RWPE1 (cell line): ENCODE measurements around the gene FAM236A.
"Not testable (repeated sequence)": the region's sequence is repeated elsewhere in the genome, so short reads cannot be mapped to it uniquely, and the experiment has no call there.

ENCODE experiments used
- CTCF ChIA-PET: fragments of 350-600 bp; sonication (Branson Sonifier 250); formaldehyde crosslinking; extraction: SDS; loops from one replicate; lab custom pipeline; 2021; lab: Yijun Ruan, JAX
- POLR2A ChIA-PET: fragments of 400-600 bp; formaldehyde crosslinking; extraction: SDS; loops from one replicate; lab custom pipeline; 2020; ENCODE audit warnings: antibody characterized with exemption; ENCODE audit not compliant: low non-redundant PET; lab: Yijun Ruan, JAX
- DNase-seq: peaks from one replicate; pipeline ENCODE4 v3.0.0; 2012; ENCODE audit warnings: low spot score
- H3K27ac ChIP-seq: fragments of 450-650 bp; 2 replicates; pipeline ENCODE4 v1.5.1; 2017

FAM236A gene

DNA sequence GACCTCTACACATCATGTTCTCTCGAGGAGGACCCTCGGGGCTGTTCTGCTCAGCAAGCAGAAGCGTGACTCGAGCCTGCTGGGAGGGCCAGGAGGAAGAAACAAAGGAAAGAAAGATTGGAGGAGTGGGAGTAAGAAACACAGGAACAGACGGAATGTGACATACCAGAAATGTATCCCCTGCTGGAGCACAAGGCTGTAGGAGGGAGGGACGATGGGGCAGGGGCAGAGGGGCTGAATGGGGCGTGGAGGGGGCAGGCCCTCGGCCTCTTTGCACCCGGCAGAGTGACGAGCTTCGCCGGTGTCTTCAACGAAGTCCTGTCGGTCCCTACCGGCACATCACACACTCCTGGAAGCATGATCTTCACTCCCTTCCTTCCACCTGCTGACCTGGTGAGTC, at the start of gene FAM236A:
Gene FAM236A (plus strand): TSS at position 301 of the 400 bp plus-strand sequence. CDS start 57 bp downstream, at position 358.
- POLR2A ChIA-PET, CTCF ChIA-PET, DNase-seq, H3K27ac ChIP-seq: not testable (repeated sequence)

DNA sequence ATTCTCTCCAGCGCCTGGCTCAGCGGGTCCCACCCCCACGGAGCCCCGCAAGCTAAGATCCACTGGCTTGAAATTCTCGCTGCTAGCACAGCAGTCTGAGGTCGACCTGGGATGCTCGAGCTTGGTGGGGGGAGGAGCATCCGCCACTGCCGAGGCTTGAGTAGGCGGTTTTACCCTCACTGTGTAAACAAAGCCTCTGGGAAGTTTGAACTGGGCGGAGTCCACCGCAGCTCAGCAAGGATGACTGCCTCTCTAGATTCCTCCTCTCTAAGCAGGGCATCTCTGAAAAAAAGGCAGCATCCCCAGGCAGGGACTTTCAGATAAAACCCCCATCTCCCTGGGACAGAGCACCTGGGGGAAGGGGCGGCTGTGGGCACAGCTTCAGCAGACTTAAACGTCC, 48.3 kb upstream of the FAM236A start:
- DNase-seq, CTCF ChIA-PET, H3K27ac ChIP-seq, POLR2A ChIA-PET: not testable (repeated sequence)

DNA sequence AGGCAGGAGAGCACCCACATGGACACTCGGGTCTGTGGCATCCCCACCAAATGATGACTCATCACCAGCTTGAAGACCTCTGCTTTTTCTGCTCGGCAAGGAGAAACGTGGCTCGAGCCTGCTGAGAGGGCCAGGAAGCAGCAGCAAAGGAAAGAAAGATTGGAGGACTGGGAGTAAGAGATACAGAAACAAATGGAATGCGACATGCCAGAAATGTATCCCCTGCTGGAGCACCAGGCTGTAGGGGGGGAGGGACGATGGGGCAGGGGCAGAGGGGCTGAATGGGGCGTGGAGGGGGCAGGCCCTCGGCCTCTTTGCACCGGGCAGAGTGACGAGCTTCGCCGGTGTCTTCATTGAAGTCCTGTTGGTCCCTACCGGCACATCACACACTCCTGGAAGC, 25.7 kb upstream of the FAM236A start, which contains the start of gene FAM236C:
Gene FAM236C (plus strand): TSS at position 301 of the 400 bp plus-strand sequence. CDS start 100 bp downstream, outside the sequence.
- H3K27ac ChIP-seq, DNase-seq, CTCF ChIA-PET, POLR2A ChIA-PET: not testable (repeated sequence)

DNA sequence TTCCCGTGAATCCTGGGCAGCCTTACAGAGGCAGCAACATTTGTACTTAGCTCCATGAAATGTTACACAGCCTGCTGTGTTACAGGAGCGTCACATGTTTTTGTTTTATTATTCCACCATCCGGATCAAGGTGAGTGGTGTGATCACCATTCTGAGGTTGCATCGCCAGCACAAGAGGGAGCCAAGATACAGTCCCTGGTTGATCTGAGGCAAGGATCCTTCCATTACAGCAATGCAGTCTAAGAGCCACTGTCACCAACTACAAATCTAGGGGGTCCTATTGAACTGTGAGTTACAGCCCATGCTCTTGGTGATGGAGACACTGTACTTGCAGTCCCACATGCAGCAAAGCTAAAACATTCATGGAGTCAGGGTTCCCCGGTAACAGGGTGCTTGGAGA, 21.9 kb upstream of the FAM236A start:
- H3K27ac ChIP-seq, CTCF ChIA-PET, DNase-seq, POLR2A ChIA-PET: not testable (repeated sequence)

DNA sequence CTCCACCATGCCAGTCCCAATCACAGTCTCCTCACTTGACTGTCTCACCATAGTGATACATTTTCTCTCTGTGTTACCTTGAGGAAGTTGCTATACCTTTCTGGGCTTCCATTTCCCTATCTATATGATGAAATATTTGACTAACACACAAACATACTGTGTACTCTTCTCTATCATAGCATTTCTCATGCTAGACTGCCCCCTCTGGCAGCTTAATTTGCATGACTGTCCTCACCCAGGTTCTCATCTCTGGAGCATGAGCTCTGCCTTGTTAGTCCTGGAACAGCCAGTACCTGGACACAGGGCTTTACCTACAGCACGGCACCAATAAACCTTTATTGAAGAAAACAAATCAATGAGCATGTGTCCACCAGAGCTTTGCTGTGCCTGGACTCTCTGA, 5.7 kb upstream of the FAM236A start:
- DNase-seq, H3K27ac ChIP-seq, POLR2A ChIA-PET, CTCF ChIA-PET: not testable (repeated sequence)

DNA sequence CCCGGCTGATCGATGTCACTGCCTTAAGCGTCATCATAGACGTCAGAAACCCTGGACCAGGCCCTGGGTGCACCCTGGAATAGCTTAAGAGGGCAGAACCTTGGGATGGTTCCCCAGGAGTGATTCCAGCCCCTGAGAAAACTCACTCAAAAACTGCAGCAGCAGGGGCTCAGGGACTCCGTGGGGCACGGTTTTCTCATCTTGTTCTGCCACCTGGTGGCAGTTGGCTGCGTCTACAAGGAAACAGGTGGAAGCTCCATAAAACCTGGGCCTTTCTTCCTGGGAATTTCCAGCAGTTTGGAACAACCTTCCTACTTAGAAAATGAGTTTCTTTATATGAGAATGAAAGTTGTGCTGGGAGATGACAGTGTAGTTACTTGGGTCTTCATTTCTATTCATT, 1.6 kb upstream of the FAM236A start:
- DNase-seq, H3K27ac ChIP-seq, CTCF ChIA-PET, POLR2A ChIA-PET: not testable (repeated sequence)

DNA sequence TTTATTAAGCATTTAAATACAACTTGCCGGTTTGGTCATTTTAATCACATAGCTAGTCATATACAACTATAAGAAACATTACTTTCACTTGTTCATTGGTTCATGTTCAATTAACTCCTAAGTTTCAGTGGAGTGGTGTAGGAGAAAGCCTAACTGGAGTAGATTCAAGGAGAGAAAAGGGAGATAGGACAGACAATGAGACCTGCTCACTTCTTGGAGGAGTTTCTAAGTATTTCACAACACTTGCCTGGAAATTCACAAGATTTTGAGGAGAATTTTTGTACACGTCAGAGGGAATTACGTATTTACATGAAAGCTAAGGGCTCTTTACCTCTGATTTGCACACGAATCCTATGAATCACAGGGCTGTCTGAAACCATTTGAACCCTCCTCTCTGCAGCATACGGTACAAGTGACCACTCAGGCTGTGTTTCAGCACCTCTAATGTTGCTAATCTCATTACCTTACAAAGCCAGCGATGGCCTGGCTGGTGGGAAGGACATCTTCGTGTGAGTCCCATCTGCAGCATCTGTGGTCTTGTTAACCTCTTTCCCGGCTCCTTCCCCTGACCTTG, 1.0 kb upstream of the FAM236A start:
- POLR2A ChIA-PET, DNase-seq, H3K27ac ChIP-seq, CTCF ChIA-PET: not testable (repeated sequence)

DNA sequence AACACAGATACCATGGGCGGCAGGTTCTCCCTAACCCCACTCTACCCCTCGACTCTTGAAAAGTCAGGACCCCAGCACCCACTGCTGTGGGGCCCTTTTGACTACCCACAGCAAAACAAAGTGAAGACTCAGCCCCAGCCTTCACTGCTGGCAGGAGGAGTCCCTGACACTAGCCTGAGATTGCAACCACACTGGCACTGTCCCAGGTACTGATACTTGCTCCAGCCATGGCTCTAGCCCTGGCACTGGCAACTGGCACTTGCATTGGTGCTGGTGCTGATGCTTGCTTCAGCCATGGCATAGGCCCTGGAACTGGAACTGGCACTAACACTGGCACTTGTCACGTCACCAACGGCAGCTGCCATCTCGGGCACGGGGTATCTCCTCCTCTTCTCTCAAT, 4.3 kb downstream of the FAM236A start:
- POLR2A ChIA-PET, CTCF ChIA-PET, DNase-seq, H3K27ac ChIP-seq: not testable (repeated sequence)

DNA sequence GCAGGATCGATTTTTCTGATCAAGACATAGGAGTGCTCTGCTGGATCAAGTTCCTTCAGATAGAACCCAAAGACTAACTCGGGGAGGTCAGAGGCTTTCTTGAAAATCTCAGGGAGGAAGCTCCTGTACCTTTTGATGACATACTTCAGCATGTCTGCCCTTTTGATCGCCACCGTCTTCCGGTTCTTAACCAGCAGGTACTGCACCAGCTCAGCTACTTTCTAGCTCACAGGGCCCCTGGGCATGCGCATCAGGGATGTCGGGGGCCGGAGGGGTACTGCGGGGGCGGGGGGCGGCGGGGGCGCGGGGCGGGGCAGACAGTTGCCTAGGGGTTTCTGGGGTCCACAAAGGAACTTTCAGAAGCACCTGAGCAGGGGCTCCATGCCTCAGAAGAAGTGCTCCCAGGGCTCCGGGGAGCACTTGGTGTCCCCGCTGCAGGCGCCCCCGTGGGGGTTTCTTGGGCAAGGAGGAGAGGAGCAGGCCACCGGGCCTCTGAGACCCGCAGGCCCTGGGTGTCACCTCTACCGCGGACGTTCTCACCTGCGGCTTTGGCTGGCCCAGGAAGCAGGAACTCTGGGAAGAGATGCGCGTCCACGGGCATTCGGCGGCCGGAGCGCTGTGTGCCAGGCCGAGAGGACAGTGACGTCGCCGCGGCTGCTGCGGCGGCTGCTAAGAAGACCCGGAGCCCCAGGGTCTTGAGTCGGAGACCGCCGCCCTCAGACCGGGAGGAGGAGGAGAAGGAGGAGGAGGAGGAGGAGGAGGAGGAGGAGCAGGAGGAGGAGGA, 5.2 kb downstream of the FAM236A start:
- H3K27ac ChIP-seq, DNase-seq, CTCF ChIA-PET, POLR2A ChIA-PET: not testable (repeated sequence)

DNA sequence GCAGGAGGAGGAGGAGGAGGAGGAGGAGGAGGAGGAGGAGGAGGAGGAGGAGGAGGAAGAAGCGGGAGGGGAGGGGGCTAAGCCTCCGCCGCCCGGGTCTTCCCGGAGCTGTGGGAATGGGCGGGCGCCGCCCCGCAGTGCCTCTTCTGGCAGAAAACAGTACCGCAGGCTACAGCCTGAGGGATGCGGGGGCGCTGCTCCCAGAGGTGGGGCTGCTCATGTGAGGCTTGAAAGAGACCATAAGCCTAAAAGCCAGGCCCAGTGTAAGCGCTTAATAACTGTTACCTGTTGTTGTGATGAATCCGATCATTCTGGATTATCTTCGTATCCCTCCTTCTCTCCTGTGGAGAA, 5.8 kb downstream of the FAM236A start, which contains the start of gene DMRTC1:
Gene DMRTC1 (minus strand): TSS at position 19 of the 351 bp plus-strand sequence. CDS start 68,143 bp downstream, outside the sequence.
- CTCF ChIA-PET, H3K27ac ChIP-seq, POLR2A ChIA-PET, DNase-seq: not testable (repeated sequence)

DNA sequence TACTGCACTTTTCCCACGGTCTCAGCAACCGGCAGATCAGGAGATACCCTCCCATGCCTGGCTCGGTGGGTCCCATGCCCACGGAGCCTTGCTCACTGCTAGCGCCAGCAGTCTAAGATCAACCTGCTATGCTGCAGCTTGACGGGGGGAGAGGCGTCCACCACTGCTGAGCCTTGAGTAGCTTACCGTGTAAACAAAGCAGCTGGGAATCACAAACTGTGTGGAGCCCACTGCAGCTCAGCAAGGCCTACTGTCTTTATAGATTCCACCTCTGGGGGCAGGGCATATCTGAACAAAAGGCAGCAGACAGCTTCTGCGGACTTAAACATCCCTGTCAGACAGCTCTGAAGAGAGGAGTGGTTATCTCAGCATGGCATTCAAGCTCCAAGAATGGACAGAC, 22.0 kb downstream of the FAM236A start:
- CTCF ChIA-PET, DNase-seq, H3K27ac ChIP-seq, POLR2A ChIA-PET: not testable (repeated sequence)

DNA sequence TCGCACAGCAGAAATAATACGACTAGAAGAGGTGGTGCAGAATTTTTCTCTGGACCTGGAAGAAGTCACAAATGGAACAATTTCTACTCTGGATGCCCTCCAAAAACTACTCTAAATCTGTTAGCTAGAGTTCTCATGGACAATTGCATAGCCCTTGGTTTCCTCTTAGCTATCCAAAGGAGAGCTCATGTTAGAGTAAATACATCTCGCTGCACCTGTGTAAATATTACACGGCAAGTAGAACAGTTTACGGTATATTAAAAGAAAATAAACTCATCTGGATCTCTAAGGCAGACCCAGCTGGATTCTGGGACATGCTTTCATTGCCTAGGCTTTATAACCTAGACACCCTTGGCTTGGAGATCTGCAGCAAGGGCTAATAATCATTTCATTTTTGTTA, 33.9 kb downstream of the FAM236A start:
- DNase-seq, H3K27ac ChIP-seq, CTCF ChIA-PET, POLR2A ChIA-PET: not testable (repeated sequence)

DNA sequence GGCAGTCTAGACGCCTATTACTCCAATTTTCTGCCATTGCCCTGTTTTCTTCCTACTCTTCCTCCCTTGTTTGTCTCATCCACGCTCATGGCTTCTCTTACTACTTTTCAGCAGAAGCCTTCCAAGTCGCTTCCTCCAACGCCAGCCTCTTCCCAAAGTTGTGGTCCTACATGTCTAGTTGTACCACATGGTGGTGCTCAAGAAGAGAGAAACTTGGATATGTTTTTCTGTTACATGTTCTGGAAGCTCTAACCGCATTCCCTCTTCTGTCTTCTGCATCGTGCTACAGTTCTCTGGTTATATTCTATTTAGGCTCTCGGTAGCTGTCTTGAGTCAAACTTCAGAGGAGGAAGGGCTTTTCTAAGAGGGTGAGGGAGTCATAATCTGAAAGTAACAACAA, 36.9 kb downstream of the FAM236A start:
- DNase-seq, POLR2A ChIA-PET, CTCF ChIA-PET, H3K27ac ChIP-seq: not testable (repeated sequence)

DNA sequence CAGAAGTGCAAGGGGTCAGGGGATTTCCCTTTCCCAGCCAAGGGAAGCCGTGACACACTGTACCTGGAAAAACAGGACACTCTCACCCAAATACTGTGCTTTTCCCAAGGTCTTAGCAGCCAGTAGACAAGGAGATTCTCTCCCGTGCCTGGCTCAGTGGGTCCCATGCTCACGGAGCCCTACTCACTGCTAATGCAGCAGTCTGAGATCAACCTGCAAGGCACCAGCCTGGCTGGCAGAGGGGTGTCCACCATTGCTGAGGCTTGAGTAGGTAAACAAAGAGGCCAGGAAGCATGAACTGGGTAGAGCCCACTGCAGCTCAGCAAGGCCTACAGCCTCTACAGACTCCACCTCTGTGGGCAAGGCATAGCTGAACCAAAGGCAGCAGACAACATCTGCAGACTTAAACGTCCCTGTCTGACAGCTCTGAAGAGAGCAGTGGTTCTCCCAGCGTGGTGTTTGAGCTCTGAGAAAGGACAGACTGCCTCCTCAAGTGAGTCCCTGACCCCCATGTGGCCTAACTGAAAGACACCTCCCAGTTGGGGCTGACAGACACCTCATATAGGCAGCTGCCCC, 43.0 kb downstream of the FAM236A start:
- H3K27ac ChIP-seq, DNase-seq, CTCF ChIA-PET, POLR2A ChIA-PET: not testable (repeated sequence)
